GM18526 (cell line): ENCODE data around the gene MIER3.

Experiments used
- POLR2A ChIP-seq: IDR thresholded peaks from 3 replicates; pipeline ENCODE4 v1.6.1; 2011; ENCODE audit not compliant: insufficient read length; ENCODE audit errors: extremely low read depth

MIER3 gene

GRCh38 chr5:56917534-56917933 is 34.4 kb downstream of the MIER3 start:
- TF ChIP-seq POLR2A, result no peak

- TF ChIP-seq POLR2A, result no peak
These were observed 37.2 kb downstream of the MIER3 start for GRCh38 chr5:56914678-56915077.

GRCh38 chr5:56913766-56914165 is 38.2 kb downstream of the MIER3 start:
- TF ChIP-seq POLR2A, result no peak

- TF ChIP-seq POLR2A, result no peak
These were observed 41.5 kb downstream of the MIER3 start for GRCh38 chr5:56910210-56910965.

- peak; percentile 94 for TF ChIP-seq POLR2A
These were observed 42.4 kb downstream of the MIER3 start, which contains the start of gene SETD9 for GRCh38 chr5:56909294-56910209. TSS of gene SETD9 (plus strand) at chr5:56909596. CDS start at chr5:56909646, 50 bp downstream.

GRCh38 chr5:56908942-56909293 is 43.0 kb downstream of the MIER3 start:
- no peak for TF ChIP-seq POLR2A

GRCh38 chr5:56900858-56901578 is 50.9 kb downstream of the MIER3 start:
- no peak for TF ChIP-seq POLR2A

GRCh38 chr5:56900395-56900794 is 51.5 kb downstream of the MIER3 start:
- no peak for TF ChIP-seq POLR2A

GRCh38 chr5:56898213-56898612 is 53.7 kb downstream of the MIER3 start:
- TF ChIP-seq POLR2A, result no peak

GRCh38 chr5:56896763-56897162 is 55.2 kb downstream of the MIER3 start:
- no peak for TF ChIP-seq POLR2A

- no peak for TF ChIP-seq POLR2A
These were observed 58.5 kb downstream of the MIER3 start for GRCh38 chr5:56893251-56893951.

GRCh38 chr5:56881571-56881970 is 70.4 kb downstream of the MIER3 start:
- no peak for TF ChIP-seq POLR2A

- no peak for TF ChIP-seq POLR2A
These were observed 75.6 kb downstream of the MIER3 start for GRCh38 chr5:56876327-56876726.

GRCh38 chr5:56873056-56873455 is 78.9 kb downstream of the MIER3 start:
- TF ChIP-seq POLR2A, result no peak

GRCh38 chr5:56871777-56872176 is 80.1 kb downstream of the MIER3 start:
- TF ChIP-seq POLR2A, result no peak
